Smooth muscle cell (in vitro differentiated cells): ENCODE data around the gene SLC25A26. TPM values are rescaled to one million over a fixed set of nuclear protein-coding genes. Genes with fewer than 3 reads are reported as not detected.

Source experiments
- DNase-seq: peaks from one replicate; lab custom pipeline; 2025; ENCODE audit not compliant: unreplicated experiment; lab: John Stamatoyannopoulos, UW
- H2AFZ ChIP-seq: fragments of 200-600 bp; sonication (generic); 2 replicates; pipeline ENCODE4 v1.6.0; 2016; ENCODE audit warnings: antibody characterized with exemption, low read depth, mild to moderate bottlenecking
- H3F3A ChIP-seq: fragments of 200-600 bp; sonication (generic); 2 replicates; pipeline ENCODE4 v1.6.0; 2017; ENCODE audit warnings: antibody characterized with exemption, low read depth
- H3K27ac ChIP-seq: fragments of 200-600 bp; sonication (generic); 2 replicates; pipeline ENCODE4 v1.5.1; 2016; ENCODE audit warnings: low read depth, mild to moderate bottlenecking
- H3K27me3 ChIP-seq: fragments of 200-600 bp; sonication (generic); 2 replicates; pipeline ENCODE4 v1.6.1; 2016; ENCODE audit warnings: low read depth, mild to moderate bottlenecking
- H3K36me3 ChIP-seq: fragments of 200-600 bp; sonication (generic); 2 replicates; pipeline ENCODE4 v1.5.1; 2016; ENCODE audit warnings: low read depth
- H3K4me1 ChIP-seq: fragments of 200-600 bp; sonication (generic); 2 replicates; pipeline ENCODE4 v1.5.1; 2016; ENCODE audit warnings: low read depth
- H3K4me2 ChIP-seq: fragments of 200-600 bp; sonication (generic); 2 replicates; pipeline ENCODE4 v1.6.0; 2016; ENCODE audit warnings: mild to moderate bottlenecking
- H3K4me3 ChIP-seq: fragments of 200-600 bp; sonication (generic); 2 replicates; pipeline ENCODE4 v1.5.1; 2016; ENCODE audit warnings: mild to moderate bottlenecking
- H3K79me2 ChIP-seq: fragments of 200-600 bp; sonication (generic); 2 replicates; pipeline ENCODE4 v1.6.0; 2016; ENCODE audit warnings: low read depth, mild to moderate bottlenecking
- H3K9ac ChIP-seq: fragments of 200-600 bp; sonication (generic); 2 replicates; pipeline ENCODE4 v1.6.0; 2016; ENCODE audit warnings: low read depth
- H3K9me3 ChIP-seq: fragments of 200-600 bp; sonication (generic); replicated peaks from 2 replicates; pipeline ENCODE4 v1.5.1; 2016; ENCODE audit warnings: low read depth
- H4K20me1 ChIP-seq: fragments of 200-600 bp; sonication (generic); 2 replicates; pipeline ENCODE4 v1.6.0; 2016; ENCODE audit warnings: low read depth
- CTCF ChIP-seq: fragments of 200-600 bp; sonication (generic); IDR thresholded peaks from 2 replicates; pipeline ENCODE4 v1.5.1; 2017; ENCODE audit warnings: borderline replicate concordance, mild to moderate bottlenecking, antibody characterized with exemption; ENCODE audit not compliant: insufficient read depth, poor library complexity, severe bottlenecking
- WGBS: methylation state at CpG from one replicate; pipeline ENCODE4 v1.1.7; 2016; ENCODE audit warnings: low lambda C conversion rate; 5-methylcytosine and 5-hydroxymethylcytosine counted together
- polyA plus RNA-seq: library from polyadenylated mRNA; unstranded; fragments of >200 nt; fragmentation: Nextera tagmentation; extraction: Ambion mirVana; gene quantifications from 2 replicates; pipeline ENCODE4 v1.2.1, GENCODE V29; 2016
- total RNA-seq: library from RNA; depleted of rRNA; stranded (reverse); fragments of >200 nt; gene quantifications from 2 replicates; pipeline ENCODE4 v1.2.3, GENCODE V29; 2014

SLC25A26 gene
- total and polyA plus RNA-seq, 2 experiments from 2014 or later, result 8.9 to 18.9 TPM

GRCh38 chr3:66342717-66343356 lies 122.0 kb downstream of the SLC25A26 start:
- DNase-seq, result no peak
- no peak overlapping the region for H2AFZ ChIP-seq
- no peaks in the 10 kb centered on the region for H3K27me3 ChIP-seq
- TF ChIP-seq CTCF, result no peak
- H3K9ac ChIP-seq, result no peak overlapping the region
- H3K4me1 ChIP-seq, result no peaks in the 10 kb centered on the region
- no peak overlapping the region for H3K4me2 ChIP-seq
- H3F3A ChIP-seq, result no peaks in the 10 kb centered on the region
- H3K4me3 ChIP-seq, result no peak overlapping the region
- no peaks in the 10 kb centered on the region for H4K20me1 ChIP-seq
- no peaks in the 10 kb centered on the region for H3K9me3 ChIP-seq
- no peak overlapping the region for H3K27ac ChIP-seq
- H3K36me3 ChIP-seq, result peaks cover 2% of the 10 kb centered on the region
- H3K79me2 ChIP-seq, result no peaks in the 10 kb centered on the region
- 92% methylated on average over 8 of the region's 8 CpGs for WGBS

GRCh38 chr3:66344391-66344811 lies 123.6 kb downstream of the SLC25A26 start:
- H3K36me3 ChIP-seq, result peaks cover 5% of the 10 kb centered on the region
- H3K4me1 ChIP-seq, result no peaks in the 10 kb centered on the region
- H2AFZ ChIP-seq, result no peak overlapping the region
- no peaks in the 10 kb centered on the region for H3F3A ChIP-seq
- 94% methylated on average over 9 of the region's 9 CpGs for WGBS
- no peak overlapping the region for H3K4me3 ChIP-seq
- no peak overlapping the region for H3K27ac ChIP-seq
- H3K9me3 ChIP-seq, result no peaks in the 10 kb centered on the region
- H3K9ac ChIP-seq, result no peak overlapping the region
- H4K20me1 ChIP-seq, result no peaks in the 10 kb centered on the region
- no peaks in the 10 kb centered on the region for H3K79me2 ChIP-seq
- TF ChIP-seq CTCF, result no peak
- no peak overlapping the region for H3K4me2 ChIP-seq
- DNase-seq, result no peak
- no peaks in the 10 kb centered on the region for H3K27me3 ChIP-seq

- no peak for TF ChIP-seq CTCF
- WGBS, result 73% methylated on average over 8 of the region's 8 CpGs
Measured at GRCh38 chr3:66344848-66345578, 124.2 kb downstream of the SLC25A26 start.

GRCh38 chr3:66348704-66349103 lies 127.9 kb downstream of the SLC25A26 start:
- H3K4me1 ChIP-seq, result no peaks in the 10 kb centered on the region
- H2AFZ ChIP-seq, result no peak overlapping the region
- no peak for DNase-seq
- TF ChIP-seq CTCF, result no peak
- WGBS, result 90% methylated on average over 3 of the region's 3 CpGs
- H4K20me1 ChIP-seq, result no peaks in the 10 kb centered on the region
- H3K79me2 ChIP-seq, result no peaks in the 10 kb centered on the region
- H3K27ac ChIP-seq, result no peak overlapping the region
- H3K4me2 ChIP-seq, result no peak overlapping the region
- H3K9ac ChIP-seq, result no peak overlapping the region
- no peaks in the 10 kb centered on the region for H3K9me3 ChIP-seq
- no peaks in the 10 kb centered on the region for H3K27me3 ChIP-seq
- no peak overlapping the region for H3K4me3 ChIP-seq
- H3K36me3 ChIP-seq, result peaks cover 5% of the 10 kb centered on the region
- no peaks in the 10 kb centered on the region for H3F3A ChIP-seq

More at GRCh38 chr3:66344848-66345578, 124.2 kb downstream of the SLC25A26 start:
- no peaks in the 10 kb centered on the region for H3K4me1 ChIP-seq
- no peak overlapping the region for H3K4me3 ChIP-seq
- no peak for DNase-seq
- H3F3A ChIP-seq, result no peaks in the 10 kb centered on the region
- no peaks in the 10 kb centered on the region for H4K20me1 ChIP-seq
- no peaks in the 10 kb centered on the region for H3K27me3 ChIP-seq
- no peak overlapping the region for H3K9ac ChIP-seq
- no peak overlapping the region for H3K4me2 ChIP-seq
- H3K9me3 ChIP-seq, result no peaks in the 10 kb centered on the region
- no peak overlapping the region for H2AFZ ChIP-seq
- H3K27ac ChIP-seq, result no peak overlapping the region
- H3K36me3 ChIP-seq, result peaks cover 5% of the 10 kb centered on the region
- H3K79me2 ChIP-seq, result no peaks in the 10 kb centered on the region
